A204.1 (cell line): Measurements from ENCODE around the gene MAPK14.
"Not testable (repeated sequence)": the region's sequence is repeated elsewhere in the genome, so short reads cannot be mapped to it uniquely, and the experiment has no call there.

Source experiments
- FAIRE-seq: peaks from 2 replicates; lab custom pipeline; 2012; peaks lifted over from hg19 to GRCh38; lab: Jason Lieb, UNC

MAPK14 gene

DNA sequence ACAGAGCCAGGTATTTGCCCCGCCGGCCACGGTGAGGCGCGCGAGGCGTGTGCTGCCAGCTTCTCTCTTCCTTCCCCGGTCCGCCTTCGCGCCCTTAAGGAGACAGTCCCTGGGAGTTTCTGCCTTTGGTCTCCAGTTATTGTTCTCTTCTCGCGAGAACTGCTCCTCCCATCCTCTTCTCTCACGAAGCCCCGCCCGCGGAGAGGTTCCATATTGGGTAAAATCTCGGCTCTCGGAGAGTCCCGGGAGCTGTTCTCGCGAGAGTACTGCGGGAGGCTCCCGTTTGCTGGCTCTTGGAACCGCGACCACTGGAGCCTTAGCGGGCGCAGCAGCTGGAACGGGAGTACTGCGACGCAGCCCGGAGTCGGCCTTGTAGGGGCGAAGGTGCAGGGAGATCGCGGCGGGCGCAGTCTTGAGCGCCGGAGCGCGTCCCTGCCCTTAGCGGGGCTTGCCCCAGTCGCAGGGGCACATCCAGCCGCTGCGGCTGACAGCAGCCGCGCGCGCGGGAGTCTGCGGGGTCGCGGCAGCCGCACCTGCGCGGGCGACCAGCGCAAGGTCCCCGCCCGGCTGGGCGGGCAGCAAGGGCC lies at the start of gene MAPK14:
Gene MAPK14, plus strand, starts transcription at position 308 of the 587 bp plus-strand sequence. CDS start 350 bp downstream, outside the sequence.
- FAIRE-seq, result peak; percentile 97

DNA sequence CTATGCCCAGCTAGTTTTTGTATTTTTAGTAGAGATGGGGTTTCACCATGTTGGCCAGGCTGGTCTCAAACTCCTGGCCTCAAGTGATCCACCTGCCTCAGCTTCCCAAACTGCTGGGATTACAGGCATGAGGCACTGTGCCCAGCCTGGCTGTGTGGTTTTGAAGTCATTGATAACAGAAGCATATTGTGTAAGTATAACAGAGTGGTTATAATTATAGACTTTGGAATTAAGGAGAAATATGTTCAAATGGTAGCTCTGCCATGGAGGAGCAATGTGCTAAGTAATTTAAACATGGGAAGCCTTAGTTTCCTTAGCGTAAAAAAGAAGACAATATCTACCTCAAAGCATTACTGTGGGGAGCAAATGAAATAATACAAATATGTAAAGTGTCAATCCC lies 47.5 kb upstream of the MAPK14 start:
- not testable (repeated sequence) for FAIRE-seq

DNA sequence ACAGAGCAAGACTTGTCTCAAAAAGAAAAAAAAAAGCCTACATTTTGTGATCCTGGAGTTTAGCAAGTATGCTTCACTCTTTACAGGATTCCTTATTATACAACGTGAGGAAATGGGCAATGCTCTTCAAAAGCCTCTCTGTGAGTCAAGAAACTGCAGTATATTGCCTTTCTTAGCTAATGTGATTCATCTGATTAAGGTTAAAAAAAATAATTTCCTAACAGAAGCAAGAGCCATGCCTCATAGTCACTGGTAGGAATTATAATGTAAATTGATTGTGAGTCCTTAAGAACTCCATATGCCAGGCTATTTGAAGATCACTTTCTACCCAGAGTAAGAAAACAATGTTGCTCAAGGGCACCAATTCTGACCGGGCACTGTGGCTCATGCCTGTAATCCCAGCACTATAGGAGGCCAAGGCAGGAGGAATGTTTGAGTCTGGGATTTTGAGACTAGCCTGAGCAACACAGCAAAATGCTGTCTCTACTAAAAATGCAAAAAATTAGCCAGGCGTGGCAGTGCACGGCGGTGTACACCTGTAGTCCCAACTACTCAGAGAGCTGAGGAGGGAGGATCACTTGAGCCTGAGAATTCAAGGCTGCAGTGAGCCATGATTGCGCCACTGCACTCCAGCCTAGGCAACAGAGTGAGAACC lies 46.5 kb upstream of the MAPK14 start:
- FAIRE-seq, result no peak

DNA sequence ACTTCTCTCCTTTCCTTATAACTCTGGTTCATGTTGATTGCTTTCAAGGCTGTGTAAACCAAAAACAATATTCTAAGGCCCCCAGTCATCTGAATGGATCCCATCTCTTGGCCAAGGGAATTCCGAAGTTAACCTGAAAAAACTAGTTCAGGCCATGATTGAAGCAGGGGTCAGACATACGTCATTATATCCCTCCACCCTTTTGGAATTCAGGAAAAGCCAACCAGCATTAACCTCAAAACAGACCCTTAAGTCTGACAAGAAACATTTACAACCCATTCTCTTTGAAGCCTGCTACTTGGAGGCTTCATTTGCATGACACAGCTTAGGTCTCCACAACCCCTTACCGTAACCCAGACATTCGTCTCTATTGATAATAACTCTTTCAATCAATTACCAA lies 42.9 kb upstream of the MAPK14 start:
- FAIRE-seq, result no peak

DNA sequence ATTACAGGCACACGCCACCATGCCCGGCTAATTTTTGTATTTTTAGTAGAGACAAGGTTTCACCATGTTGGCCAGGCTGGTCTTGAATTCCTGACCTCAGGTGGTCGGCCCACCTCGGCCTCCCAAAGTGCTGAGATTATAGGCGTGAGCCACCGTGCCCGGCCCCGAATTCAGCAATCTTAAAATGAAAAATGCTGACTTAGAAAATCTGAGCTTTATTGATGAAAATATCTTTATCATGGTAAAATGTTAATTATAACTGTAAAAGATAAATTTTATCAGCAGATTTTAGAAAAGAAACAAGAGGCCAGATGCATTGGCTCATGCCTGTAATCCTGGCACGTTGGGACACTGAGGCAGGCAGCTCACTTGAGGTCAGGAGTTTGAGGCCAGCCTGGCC lies 39.6 kb upstream of the MAPK14 start:
- not testable (repeated sequence) for FAIRE-seq

DNA sequence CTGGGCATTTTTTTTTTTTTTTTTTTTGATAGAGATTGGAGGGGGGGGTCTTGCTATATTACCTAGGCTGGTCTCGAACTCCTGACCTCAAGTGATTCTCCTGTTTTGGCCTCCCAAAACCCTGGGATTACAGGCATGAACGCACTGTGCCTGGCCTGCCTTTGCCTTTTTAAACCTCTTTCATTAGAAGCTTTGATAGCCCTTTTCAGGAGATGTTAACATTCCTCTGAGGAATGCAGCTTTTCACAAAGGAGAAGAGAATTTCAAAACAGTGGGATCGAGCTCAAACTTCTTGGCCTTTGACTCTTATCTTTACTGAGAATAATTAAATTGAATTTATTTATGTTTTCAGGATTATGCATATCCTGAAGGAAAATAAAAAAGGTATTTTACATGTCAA lies 34.5 kb upstream of the MAPK14 start:
- no peak for FAIRE-seq

DNA sequence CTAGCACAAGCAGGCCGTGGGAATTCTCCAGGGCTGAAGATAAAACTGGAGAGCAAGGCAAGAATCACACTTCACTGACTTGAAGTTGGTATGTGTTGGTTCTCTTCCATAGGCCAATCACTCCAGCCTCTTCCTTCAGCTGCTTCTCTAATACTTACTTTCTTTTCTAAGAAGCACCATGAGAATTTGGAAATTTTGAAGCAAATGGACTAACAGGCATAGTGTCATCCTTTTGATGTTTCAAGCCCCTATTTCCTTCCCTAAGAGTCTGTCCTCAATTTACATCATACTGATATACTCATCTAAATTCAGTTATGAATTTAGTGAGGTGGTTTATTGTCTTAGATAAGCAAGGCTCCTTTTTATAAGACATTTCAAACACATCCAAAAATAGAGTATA lies 27.2 kb upstream of the MAPK14 start:
- no peak for FAIRE-seq

DNA sequence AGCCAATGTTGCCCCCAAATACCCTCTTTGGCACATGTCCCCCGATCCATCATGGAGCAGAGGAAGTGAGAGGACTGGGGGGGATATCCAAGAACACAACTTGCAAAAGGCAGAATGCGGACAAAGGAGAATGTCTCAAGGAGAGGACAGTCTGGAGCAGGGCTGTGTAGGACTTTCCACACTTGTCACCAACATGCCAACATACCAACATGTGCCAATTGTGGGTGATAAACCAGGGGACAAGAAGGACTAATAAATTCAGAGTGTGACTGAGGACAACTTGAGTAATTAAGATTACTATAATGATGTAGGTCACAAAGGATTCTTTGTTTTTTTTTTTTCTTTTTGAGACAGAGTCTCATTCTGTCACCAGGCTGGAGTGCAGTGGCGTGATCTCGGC lies 11.9 kb upstream of the MAPK14 start:
- FAIRE-seq, result no peak

DNA sequence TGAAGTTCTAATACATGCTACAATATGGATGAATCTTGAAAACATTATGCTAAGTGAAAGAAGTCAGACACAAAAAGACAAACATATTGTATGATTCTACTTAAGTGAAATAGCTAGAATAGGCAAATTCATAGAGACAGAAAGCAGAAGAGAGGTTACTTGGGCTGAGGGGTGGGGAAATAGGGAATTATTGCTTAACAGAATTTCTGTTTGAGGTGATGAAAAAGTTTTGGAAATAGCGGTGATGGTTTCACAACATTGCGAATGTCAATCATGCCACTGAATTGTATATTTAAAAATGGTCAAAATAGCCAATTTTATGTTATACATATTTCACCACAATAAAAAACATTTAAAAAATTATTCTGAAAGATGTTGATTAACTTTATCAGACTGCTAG lies 9.3 kb upstream of the MAPK14 start:
- FAIRE-seq, result no peak

DNA sequence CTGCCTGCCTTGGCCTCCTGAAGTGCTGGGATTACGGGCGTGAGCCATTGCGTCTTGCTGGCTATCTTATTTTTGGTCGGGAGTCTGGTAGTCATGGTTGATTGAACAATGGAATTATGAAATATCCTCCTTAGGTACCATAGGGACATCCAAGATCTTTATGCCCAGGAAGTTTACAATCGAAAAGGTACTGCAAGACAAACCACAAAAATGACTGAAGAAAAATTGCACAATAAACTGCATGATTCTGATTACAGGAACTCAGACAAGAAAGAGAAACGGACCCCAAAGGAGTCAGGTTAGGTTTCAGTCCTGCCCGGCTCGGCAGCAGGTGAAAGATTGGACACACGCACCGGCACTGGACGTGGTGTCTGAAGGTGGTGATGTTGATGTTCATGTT lies 8.4 kb upstream of the MAPK14 start:
- FAIRE-seq, result no peak

DNA sequence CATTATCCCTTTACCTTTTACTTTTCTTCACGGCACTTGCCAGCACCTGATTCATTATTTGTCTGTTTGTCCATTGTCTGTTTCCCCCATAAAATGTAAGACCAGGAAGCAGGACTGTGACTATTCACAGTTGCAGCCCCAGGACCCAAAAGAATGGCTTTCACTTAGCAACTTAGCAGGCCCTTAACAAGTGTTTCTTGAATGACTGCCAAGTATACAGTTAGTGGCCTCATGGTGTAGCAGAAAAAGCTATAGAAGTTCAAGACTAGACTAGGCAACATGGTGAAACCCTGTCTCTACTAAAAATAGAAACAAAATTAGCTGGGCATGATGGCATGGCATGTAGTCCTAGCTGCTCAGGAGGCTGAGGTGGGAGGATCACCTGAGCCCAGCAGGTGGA lies 7.5 kb upstream of the MAPK14 start:
- FAIRE-seq, result no peak

DNA sequence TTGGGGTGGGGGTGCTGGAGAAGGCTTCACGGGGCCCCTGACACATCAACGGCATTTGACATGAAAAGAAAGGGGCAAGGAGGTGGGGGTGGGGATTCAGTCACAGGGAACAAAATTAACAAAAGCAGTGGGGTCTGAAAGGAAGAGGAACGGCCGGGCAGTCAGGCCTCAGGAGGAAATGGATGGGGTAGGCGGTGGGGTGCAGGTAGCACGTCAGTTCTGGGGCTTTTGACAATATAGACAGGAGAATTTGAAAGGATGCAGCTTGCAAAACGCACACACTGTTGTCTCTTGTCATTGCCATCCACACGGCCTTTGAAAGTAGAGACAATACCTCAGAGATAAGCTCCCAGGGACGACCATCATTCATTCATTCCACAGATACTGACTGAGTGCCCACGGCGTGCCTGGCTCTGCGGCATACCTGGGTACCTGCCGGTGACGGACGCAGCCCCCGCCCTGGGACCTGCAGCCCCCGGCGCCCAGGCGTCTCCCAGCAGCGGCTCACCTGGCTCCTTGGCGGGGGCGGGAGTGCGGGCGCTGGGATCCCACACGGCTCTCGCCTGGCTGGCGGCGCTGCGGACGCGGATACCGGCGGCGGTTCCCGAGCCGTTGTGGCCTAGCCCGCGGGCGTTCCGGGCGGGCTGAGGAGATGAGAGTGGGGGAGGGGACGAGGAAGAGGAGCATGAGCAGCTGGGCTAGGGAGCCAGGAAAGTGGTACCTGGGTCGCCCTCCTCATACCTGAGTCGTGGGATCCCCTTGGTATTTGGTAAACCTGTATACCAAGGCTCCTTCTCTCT lies 3.4 kb upstream of the MAPK14 start, which contains the start of gene SLC26A8:
Gene SLC26A8, minus strand, starts transcription at position 646 of the 800 bp plus-strand sequence. CDS start 4,934 bp downstream, outside the sequence.
- no peak for FAIRE-seq

DNA sequence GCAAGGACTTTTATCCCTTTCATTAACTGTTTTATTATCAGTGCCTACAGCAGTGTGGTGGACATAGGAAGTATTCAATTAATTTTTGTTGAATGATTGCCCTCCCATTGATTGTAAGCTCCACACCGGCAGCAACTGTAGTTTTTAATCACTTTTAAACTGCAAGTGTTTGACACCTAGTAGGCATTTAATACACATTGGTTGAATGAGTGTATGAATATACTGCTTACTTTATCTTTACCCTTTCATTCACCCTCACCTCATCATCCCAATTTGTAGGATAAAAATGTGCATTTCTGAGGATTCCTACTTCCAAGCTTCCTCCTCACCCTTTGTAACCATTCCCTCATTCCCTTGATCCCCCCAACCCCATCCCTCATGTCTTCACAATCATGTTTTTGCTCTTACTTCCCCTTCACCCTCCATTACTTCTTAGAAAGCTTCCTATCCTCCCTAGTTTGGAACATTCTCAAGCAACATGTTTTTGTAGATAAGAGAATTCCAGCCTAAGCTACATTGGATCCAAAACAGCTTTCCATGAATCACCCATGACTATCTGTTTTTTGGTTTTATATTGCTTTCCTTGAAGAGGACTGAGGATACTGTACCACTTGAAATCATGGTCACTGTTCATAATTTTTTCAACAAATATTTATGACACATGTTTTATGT lies 2.2 kb upstream of the MAPK14 start:
- no peak for FAIRE-seq

DNA sequence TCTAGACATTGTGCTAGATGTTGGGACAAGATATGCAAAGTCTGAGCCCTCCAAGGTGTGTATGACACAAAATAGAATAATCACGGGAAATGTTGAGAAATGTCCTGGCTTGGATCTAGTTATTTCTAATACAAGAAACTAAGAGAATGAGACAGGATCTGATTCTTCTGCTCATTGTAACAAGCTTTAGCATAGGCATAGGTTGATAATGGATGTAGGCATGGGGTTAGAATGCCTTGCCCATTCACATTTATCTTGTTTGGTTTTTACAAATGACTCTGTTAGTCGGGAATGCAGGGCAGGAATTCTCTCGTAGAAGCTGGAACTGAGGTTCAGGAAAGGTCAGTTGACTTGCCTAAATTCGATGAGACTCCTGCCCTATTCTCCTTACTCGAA lies 1.7 kb upstream of the MAPK14 start:
- FAIRE-seq, result no peak

DNA sequence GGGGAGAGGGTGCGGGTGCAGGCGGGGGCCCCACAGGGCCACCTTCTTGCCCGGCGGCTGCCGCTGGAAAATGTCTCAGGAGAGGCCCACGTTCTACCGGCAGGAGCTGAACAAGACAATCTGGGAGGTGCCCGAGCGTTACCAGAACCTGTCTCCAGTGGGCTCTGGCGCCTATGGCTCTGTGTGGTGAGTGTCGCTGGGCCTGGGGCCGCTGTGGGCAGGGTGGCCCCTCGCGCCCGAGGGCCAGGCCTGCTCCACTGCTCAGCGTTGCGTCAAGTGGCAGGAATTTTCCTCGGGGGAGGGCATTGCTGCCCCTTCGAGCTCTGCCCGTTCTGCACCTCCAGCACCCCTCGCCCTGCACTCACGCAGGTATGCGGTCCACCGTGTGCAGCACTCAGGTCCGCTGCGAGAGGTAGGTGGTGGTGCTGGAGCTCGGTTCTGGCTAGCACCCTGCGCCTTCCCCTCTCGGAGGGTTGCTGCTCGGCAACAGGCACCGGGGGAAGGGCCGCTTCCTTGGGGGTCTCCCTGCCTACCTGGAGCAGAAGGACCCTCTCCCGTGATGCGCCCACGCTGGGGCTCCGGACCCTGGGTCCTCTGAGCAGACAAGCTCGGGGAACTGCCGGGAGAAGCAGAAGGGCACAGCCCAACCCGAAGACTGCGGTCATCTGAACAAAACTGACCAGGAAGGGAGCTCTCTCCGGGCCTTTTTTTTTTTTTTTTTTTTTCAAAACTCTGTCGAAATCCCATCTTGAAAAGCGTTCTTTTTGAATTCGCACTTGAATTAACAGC lies 674 bp downstream of the MAPK14 start:
- FAIRE-seq, result no peak

DNA sequence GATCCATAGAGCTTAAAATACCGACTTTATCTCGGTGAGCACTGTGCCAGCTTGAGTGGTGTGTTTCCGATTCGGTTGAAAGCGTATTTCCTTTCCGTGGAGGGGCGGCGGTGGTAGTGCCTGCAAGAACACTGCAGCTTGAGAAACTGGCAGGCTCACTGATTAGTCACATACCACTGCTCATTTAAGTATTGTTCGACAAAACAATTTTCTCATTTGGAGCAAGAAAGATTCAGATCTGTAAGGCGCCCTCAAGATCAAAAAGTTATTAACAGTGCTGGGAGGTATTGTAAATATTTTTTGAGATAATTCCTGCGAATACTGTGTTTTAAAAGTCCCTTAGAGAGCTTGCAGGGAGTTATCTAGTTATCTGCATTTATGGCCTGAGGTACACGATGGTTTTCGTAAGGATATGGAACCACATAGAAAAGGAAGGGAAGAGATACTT lies 1.3 kb downstream of the MAPK14 start:
- FAIRE-seq, result no peak

DNA sequence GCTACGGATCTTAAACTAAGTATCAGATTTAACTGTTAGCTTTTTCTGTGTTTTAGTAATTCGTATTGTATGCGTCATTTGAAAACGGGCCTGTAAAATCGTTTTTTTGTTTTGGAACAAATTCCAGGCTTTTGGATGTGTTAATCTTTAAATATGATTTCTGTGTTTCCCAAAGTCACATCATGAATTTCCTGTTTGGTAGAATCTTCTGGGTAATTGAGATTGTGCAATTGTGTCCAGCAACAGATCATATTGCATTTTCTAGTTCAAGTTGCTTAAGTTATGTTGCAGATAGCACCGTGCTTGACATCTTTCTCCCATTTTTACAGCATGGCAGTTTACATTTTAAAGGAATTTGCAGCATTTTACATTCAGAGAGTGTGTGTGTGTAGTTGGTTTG lies 1.9 kb downstream of the MAPK14 start:
- no peak for FAIRE-seq

DNA sequence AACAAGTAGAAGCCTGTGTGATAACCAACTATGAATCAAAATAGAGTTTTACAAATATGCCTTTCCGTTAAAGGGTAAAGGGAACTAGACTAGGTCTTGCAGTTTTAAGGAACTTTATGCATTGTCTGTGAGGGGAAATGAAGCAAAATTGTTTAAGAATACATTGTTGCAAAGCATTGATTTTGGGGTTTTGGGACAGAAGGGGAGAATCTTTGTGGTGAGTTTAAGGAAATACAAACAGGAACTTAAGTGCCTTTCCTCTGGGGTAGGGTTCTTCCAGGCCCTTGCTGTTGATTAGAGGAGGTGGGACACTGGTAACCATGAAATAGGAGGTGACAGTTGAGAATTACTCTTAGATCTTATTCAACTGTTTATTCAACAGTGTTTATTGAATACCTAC lies 4.7 kb downstream of the MAPK14 start:
- FAIRE-seq, result no peak

DNA sequence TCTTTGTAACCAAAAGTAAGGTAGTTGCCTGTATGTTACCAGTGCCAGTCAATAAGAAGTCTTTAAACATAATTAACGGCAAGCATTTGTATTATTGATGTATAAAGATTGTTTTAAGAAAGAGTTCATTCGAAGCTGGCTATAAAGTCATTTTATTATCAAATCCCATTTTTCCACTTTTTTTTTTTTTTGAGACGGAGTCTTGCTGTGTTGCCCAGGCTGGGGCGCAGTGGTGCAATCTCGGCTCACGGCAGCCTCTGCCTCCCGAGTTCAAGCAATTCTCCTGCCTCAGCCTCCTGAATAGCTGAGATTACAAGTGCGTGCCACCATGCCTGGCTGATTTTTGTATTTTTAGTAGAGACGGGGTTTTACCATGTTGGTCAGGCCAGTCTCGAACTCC lies 5.5 kb downstream of the MAPK14 start:
- not testable (repeated sequence) for FAIRE-seq

DNA sequence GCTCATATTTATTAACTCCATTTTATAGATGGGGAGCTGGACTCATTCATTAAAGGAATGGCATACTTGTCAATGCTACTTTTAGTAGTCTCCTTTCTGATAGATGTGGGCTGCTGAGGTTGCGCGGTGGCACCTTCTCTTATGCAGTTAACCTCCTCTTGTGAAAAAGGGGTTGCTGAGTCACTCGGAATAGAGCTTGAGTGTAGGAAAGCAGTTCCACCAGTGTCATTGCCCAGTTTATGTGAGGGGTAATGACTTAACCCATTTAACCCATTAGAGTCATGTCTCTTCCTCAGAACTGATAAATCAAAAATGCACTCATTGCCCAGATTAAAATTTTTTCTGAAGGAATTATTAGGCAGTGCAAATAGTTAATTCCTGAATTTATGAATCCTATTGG lies 6.3 kb downstream of the MAPK14 start:
- FAIRE-seq, result no peak

DNA sequence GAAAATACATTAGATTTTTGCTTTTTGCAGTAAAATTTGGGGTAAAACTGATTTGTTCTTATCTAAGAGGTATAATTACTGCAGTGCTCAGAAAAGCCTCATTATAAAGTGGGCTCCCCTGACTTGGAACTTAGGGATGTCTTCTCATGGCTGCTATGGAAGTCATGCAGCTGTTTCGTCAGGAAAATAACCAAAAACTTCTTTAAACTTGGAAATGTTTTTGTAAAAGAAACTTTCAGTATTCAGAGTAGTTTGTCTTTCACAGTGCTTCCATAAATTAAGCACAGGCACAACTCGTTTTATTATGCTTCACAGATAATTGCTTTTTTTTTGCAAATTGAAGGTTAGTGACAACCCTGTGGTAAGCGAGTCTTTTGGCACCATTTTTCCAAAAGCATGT lies 6.8 kb downstream of the MAPK14 start:
- no peak for FAIRE-seq

DNA sequence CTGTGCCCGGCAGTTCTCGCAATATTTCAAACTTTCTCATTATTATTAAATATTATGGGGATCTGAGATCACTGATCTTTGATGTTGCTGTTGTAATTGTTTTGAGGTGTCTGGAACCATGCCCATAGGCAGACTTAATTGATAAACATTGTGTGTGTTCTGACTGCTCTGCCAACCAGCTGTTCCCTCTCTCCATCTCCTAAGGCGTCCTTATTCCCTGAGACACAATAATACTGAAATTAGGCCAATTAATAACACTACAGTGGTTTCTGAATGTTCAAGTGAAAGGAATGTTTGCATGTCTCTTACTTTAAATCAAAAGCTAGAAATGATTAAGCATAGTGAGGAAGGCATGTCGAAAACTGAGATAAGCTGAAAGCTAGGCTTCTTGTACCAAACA lies 7.6 kb downstream of the MAPK14 start:
- no peak for FAIRE-seq
